HepG2 (cell line): Measurements from ENCODE around the gene LGR6. TPM values are rescaled to one million over a fixed set of nuclear protein-coding genes. Genes with fewer than 3 reads are reported as not detected.

Experiments
- ATAC-seq: fragments of 200-7000 bp; cut with Tn5 transposase; 3 replicates; pipeline ENCODE4 v1.9.1; 2020; ENCODE audit warnings: mild to moderate bottlenecking, moderate library complexity
- BruUV-seq: library from RNA; stranded (reverse); fragments of 400-500 nt; replicated peaks from 2 replicates; lab custom pipeline; 2021; lab: Mats Ljungman, UMichigan
- CTCF ChIA-PET: fragments of 300-600 bp; formaldehyde crosslinking; extraction: SDS; loops from one replicate; lab custom pipeline; 2021; ENCODE audit warnings: low total read pairs, inconsistent platforms, low intra/inter-chr PET ratio; lab: Yijun Ruan, JAX
- POLR2A ChIA-PET: fragments of 350-600 bp; sonication (Branson Sonifier 250); formaldehyde crosslinking; loops from one replicate; lab custom pipeline; 2020; ENCODE audit warnings: antibody characterized with exemption, inconsistent platforms; lab: Yijun Ruan, JAX
- DNase-seq: peaks from one replicate; pipeline ENCODE4 v3.0.0-alpha.2; 2015; ENCODE audit warnings: low spot score
- FAIRE-seq: peaks from 3 replicates; lab custom pipeline; 2011; peaks lifted over from hg19 to GRCh38; lab: Jason Lieb, UNC
- H2AFZ ChIP-seq: one replicate; pipeline ENCODE4 v1.6.1; 2011; ENCODE audit warnings: low read length, inconsistent platforms
- H3K27ac ChIP-seq: fragments of 300-600 bp; 3 replicates; pipeline ENCODE4 v1.8.0; 2011; ENCODE audit warnings: mixed run types, mild to moderate bottlenecking, mixed read lengths, low read length, inconsistent platforms; ENCODE audit not compliant: insufficient read depth; ENCODE audit errors: extremely low read length
- H3K27me3 ChIP-seq, 2 experiments: fragments of 200-600 bp in 1 of 2; 2 replicates in 1 of 2; 3 replicates in 1 of 2; pipeline versions ENCODE4 v1.6.0 to v1.8.0; 2011; ENCODE audit warnings: low read length in 2 of 2, mild to moderate bottlenecking in 2 of 2, moderate library complexity in 2 of 2, inconsistent platforms in 1 of 2; ENCODE audit not compliant: insufficient read depth in 2 of 2, control insufficient read depth in 1 of 2
- H3K36me3 ChIP-seq, 2 experiments: fragments of 200-600 bp in 1 of 2; replicated peaks in 1 of 2; 2 replicates in 1 of 2; 3 replicates in 1 of 2; pipeline versions ENCODE4 v1.5.1 to v1.8.0; 2011; ENCODE audit warnings: low read length in 2 of 2, inconsistent platforms in 1 of 2; ENCODE audit not compliant: insufficient read depth in 2 of 2, control insufficient read depth in 1 of 2
- H3K4me1 ChIP-seq: 2 replicates; pipeline ENCODE4 v1.5.1; 2012; ENCODE audit warnings: low read length, inconsistent platforms; ENCODE audit not compliant: insufficient read depth
- H3K4me2 ChIP-seq: 2 replicates; pipeline ENCODE4 v1.6.0; 2011; ENCODE audit warnings: low read depth, low read length, inconsistent platforms
- H3K4me3 ChIP-seq, 3 experiments: fragments of 200-600 bp in 1 of 3; sonication (generic), shearing (Covaris generic) in 1 of 3; replicated peaks in 1 of 3; 2 replicates each; pipeline ENCODE4 v1.5.1; 2011 to 2016; ENCODE audit warnings: low read length in 3 of 3, inconsistent platforms in 2 of 3, low read depth in 2 of 3, mild to moderate bottlenecking in 2 of 3, control low read depth in 1 of 3, mixed read lengths in 1 of 3; ENCODE audit not compliant: insufficient read depth in 1 of 3
- H3K79me2 ChIP-seq: one replicate; pipeline ENCODE4 v1.6.1; 2011; ENCODE audit warnings: low read length, inconsistent platforms; ENCODE audit not compliant: insufficient read depth
- H3K9ac ChIP-seq: 2 replicates; pipeline ENCODE4 v1.6.0; 2011; ENCODE audit warnings: mild to moderate bottlenecking, low read depth, low read length, inconsistent platforms; ENCODE audit not compliant: insufficient read depth
- H3K9me3 ChIP-seq: 2 replicates; pipeline ENCODE4 v1.5.1; 2012; ENCODE audit warnings: mild to moderate bottlenecking, low read length
- H4K20me1 ChIP-seq: 2 replicates; pipeline ENCODE4 v1.6.0; 2011; ENCODE audit warnings: inconsistent platforms, mild to moderate bottlenecking, low read length, moderate library complexity; ENCODE audit not compliant: insufficient read depth
- CHD2 ChIP-seq: IDR thresholded peaks from 2 replicates; pipeline ENCODE4 v1.6.1; 2011; ENCODE audit warnings: low read depth, low read length, improper control_type of control experiment
- DR1 ChIP-seq: sonication (generic); formaldehyde crosslinking; IDR thresholded peaks from 2 replicates; pipeline ENCODE4 v1.8.0; 2021; ENCODE audit warnings: mild to moderate bottlenecking, missing genetic modification reagents, inconsistent platforms
- HES4 ChIP-seq: sonication (generic); formaldehyde crosslinking; IDR thresholded peaks from 2 replicates; pipeline ENCODE4 v1.9.0; 2021; ENCODE audit warnings: mild to moderate bottlenecking, missing genetic modification reagents, borderline replicate concordance
- HNRNPUL1 ChIP-seq: fragments of 200-400 bp; formaldehyde crosslinking; IDR thresholded peaks from 2 replicates; pipeline ENCODE4 v1.6.1; 2017; ENCODE audit warnings: low read depth, mild to moderate bottlenecking, low read length, moderate library complexity
- KAT8 ChIP-seq: IDR thresholded peaks from 2 replicates; pipeline ENCODE4 v1.6.1; 2016; ENCODE audit warnings: missing genetic modification reagents, missing compliant biosample characterization
- MED8 ChIP-seq: sonication (generic); formaldehyde crosslinking; IDR thresholded peaks from 2 replicates; pipeline ENCODE4 v1.8.1; 2023; ENCODE audit warnings: mild to moderate bottlenecking, missing genetic modification reagents; ENCODE audit not compliant: insufficient replicate concordance
- NR1H2 ChIP-seq: sonication (generic); formaldehyde crosslinking; IDR thresholded peaks from 2 replicates; pipeline ENCODE4 v1.8.1; 2022; ENCODE audit warnings: low read depth, missing genetic modification reagents, borderline replicate concordance
- SMARCC2 ChIP-seq: fragments of 450-650 bp; IDR thresholded peaks from 2 replicates; pipeline ENCODE4 v1.6.1; 2017; ENCODE audit warnings: antibody characterized with exemption, mild to moderate bottlenecking
- ZNF205 ChIP-seq: IDR thresholded peaks from 2 replicates; pipeline ENCODE4 v1.6.1; 2018; ENCODE audit warnings: missing biosample characterization, missing genetic modification reagents
- WGBS: methylation state at CpG from one replicate; pipeline ENCODE4 v1.1.6; 2017; ENCODE audit warnings: low lambda C conversion rate; 5-methylcytosine and 5-hydroxymethylcytosine counted together
- in situ Hi-C: cut with HindIII; loops from 2 replicates; pipeline ENCODE4 v1.10.0; 2017; ENCODE audit warnings: low pct_unique_long_range_greater_than_20kb; ENCODE audit not compliant: extremely low pct_ligation_motif_present
- intact Hi-C: fragments of 100-400 bp; cut with micrococcal nuclease; formaldehyde crosslinking; loops from one replicate; pipeline ENCODE4 v1.10.0; 2022; ENCODE audit not compliant: unreplicated experiment
- polyA plus RNA-seq, 8 experiments: library from polyadenylated mRNA; depleted of rRNA in 3 of 8; stranded (reverse) in 7 of 8; unstranded in 1 of 8; fragments of >200 nt; fragmentation: Illumina TruSeq in 4 of 8; extraction: Trizol in 4 of 8; gene quantifications; 2 replicates each; pipeline versions ENCODE4 v1.2.1 to v1.2.3, GENCODE V29; 2011 to 2016; ENCODE audit warnings: low read depth in 4 of 8, missing spikeins in 1 of 8, mixed read lengths in 1 of 8; ENCODE audit not compliant: insufficient read depth in 1 of 8
- total RNA-seq, 5 experiments: library from RNA; depleted of rRNA; stranded (reverse); fragments of >200 nt; fragmentation: Illumina TruSeq; extraction: Trizol; gene quantifications; 2 replicates each; pipeline ENCODE4 v1.2.3, GENCODE V29; 2016; ENCODE audit warnings: low read depth in 1 of 5
- TF ChIP-seq, protein P1 (sequence below): IDR thresholded peaks from 2 replicates; pipeline ENCODE4 v1.6.1; 2016; ENCODE audit warnings: control low read depth
- TF ChIP-seq, protein P2 (sequence below): sonication (generic); formaldehyde crosslinking; IDR thresholded peaks from 2 replicates; pipeline ENCODE4 v1.5.0; 2020; ENCODE audit warnings: mild to moderate bottlenecking, missing genetic modification reagents

Gene LGR6
- total and polyA plus RNA-seq, 2 of the 13 experiments (the other 11 are each of a cell fraction or from before 2014, with no cell fraction given) = 0.07 TPM; not detected in 1

DNA sequence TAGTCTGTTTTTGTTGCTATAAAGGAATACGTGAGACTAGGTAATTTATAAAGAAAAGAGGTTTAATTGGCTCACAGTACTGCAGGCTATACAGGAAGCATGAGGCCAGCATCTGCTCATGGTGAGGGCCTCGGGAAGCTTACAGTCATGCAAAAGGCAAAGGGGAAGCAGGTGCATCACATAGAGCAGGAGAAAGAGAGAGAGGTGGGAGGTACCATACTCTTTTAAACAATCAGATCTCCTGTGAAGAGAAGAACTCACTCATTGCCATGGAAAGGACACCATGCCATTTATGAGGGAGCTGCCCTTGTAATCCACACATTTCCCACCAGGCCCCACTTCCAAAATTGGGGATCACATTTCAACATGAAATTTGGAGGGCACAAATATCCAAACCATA, 167.6 kb downstream of the LGR6 start:
- DNase-seq (no peak), ATAC-seq (no peak), FAIRE-seq (no peak)
- peaks cover 44% of the 10 kb centered on the region for H3K79me2 ChIP-seq
- CTCF ChIA-PET = no interaction called here
- BruUV-seq = no TSS peak
- intact Hi-C loops = no loop called here
- H3K9me3 ChIP-seq = no peaks in the 10 kb centered on the region
- H3K27me3 ChIP-seq = no peaks in the 10 kb centered on the region
- 95% methylated on average over 2 of the region's 2 CpGs for WGBS
- H4K20me1 ChIP-seq = no peaks in the 10 kb centered on the region
- no peaks in the 10 kb centered on the region for H3K4me1 ChIP-seq
- H3K9ac ChIP-seq = no peak overlapping the region
- H3K4me2 ChIP-seq = no peak overlapping the region
- in situ Hi-C loops = no loop called here
- H3K27ac ChIP-seq = no peak overlapping the region
- TF ChIP-seq MED8 (CRISPR knock-in tag) (no peak), DR1 (CRISPR knock-in tag) (no peak), HNRNPUL1 (no peak), HES4 (CRISPR knock-in tag) (no peak), ZNF205 (no peak), KAT8 (CRISPR knock-in tag) (no peak), SMARCC2 (no peak), CHD2 (no peak), NR1H2 (CRISPR knock-in tag) (no peak)
- TF ChIP-seq, protein P1, sequence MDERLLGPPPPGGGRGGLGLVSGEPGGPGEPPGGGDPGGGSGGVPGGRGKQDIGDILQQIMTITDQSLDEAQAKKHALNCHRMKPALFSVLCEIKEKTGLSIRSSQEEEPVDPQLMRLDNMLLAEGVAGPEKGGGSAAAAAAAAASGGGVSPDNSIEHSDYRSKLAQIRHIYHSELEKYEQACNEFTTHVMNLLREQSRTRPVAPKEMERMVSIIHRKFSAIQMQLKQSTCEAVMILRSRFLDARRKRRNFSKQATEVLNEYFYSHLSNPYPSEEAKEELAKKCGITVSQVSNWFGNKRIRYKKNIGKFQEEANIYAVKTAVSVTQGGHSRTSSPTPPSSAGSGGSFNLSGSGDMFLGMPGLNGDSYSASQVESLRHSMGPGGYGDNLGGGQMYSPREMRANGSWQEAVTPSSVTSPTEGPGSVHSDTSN (CRISPR knock-in tag) = no peak
- TF ChIP-seq, protein P2, sequence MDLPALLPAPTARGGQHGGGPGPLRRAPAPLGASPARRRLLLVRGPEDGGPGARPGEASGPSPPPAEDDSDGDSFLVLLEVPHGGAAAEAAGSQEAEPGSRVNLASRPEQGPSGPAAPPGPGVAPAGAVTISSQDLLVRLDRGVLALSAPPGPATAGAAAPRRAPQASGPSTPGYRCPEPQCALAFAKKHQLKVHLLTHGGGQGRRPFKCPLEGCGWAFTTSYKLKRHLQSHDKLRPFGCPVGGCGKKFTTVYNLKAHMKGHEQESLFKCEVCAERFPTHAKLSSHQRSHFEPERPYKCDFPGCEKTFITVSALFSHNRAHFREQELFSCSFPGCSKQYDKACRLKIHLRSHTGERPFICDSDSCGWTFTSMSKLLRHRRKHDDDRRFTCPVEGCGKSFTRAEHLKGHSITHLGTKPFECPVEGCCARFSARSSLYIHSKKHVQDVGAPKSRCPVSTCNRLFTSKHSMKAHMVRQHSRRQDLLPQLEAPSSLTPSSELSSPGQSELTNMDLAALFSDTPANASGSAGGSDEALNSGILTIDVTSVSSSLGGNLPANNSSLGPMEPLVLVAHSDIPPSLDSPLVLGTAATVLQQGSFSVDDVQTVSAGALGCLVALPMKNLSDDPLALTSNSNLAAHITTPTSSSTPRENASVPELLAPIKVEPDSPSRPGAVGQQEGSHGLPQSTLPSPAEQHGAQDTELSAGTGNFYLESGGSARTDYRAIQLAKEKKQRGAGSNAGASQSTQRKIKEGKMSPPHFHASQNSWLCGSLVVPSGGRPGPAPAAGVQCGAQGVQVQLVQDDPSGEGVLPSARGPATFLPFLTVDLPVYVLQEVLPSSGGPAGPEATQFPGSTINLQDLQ (CRISPR knock-in tag) = no peak
- H2AFZ ChIP-seq = no peak overlapping the region
- no peak overlapping the region for H3K4me3 ChIP-seq
- no peaks in the 10 kb centered on the region for H3K36me3 ChIP-seq
- POLR2A ChIA-PET = no interaction called here
